ENCODE results near the gene AASDH. TPM values are rescaled to one million over a fixed set of nuclear protein-coding genes. Genes with fewer than 3 reads are reported as not detected.

The AASDH gene
- polyA plus RNA-seq, 1 of the 3 experiments (the other 2 are of a cell fraction) = 4.4 TPM

DNA sequence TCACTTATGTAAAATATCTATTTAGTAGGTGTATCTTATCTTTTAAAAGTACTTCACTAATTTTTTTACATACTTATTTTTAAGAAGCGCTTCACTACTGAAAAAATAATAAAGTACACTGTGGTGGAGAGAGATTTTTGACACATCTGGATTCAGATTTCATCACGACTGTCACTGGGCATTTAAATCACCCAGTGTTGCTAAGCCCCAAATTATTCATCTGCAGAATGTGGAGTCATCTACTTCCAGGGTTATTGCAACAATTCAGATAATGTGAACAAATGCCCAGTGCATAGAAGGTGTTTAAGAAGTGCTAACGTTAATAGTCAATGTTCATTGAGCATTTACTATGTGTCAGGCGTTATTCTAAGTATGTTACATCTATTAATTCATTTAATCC is 41.8 kb downstream of the AASDH start:
- H3K27ac ChIP-seq (ENCODE audit: low read depth in 2 of 2, low read length in 1 of 2) = no peak overlapping the region
- H3K27me3 ChIP-seq (ENCODE audit: insufficient read depth) = no peaks in the 10 kb centered on the region
- DNase-seq = no peak
- H3F3A ChIP-seq (replicated peaks; ENCODE audit: insufficient read depth) = peaks cover 6% of the 10 kb centered on the region
- H4K20me1 ChIP-seq (ENCODE audit: insufficient read depth) = no peaks in the 10 kb centered on the region
- no peak overlapping the region for H3K9ac ChIP-seq
- POLR2A ChIA-PET = no interaction called here
- no peak overlapping the region for H3K4me2 ChIP-seq
- TF ChIP-seq SMC3 (IDR thresholded peaks at IDR 0.05; ENCODE audit: low read depth, low read length) (no peak), POLR2AphosphoS5 (IDR thresholded peaks at IDR 0.05; ENCODE audit: low read depth, low read length) (no peak), TEAD4 (IDR thresholded peaks at IDR 0.05; ENCODE audit: borderline replicate concordance, insufficient read depth) (no peak), GATA2 (CRISPR knock-in tag; IDR thresholded peaks at IDR 0.05) (no peak), EZH2phosphoT487 (IDR thresholded peaks at IDR 0.05; ENCODE audit: borderline replicate concordance, low read depth) (no peak), ELF1 (IDR thresholded peaks at IDR 0.05) (no peak), MEF2A (IDR thresholded peaks at IDR 0.05; ENCODE audit: borderline replicate concordance, low read depth) (no peak), CHD2 (IDR thresholded peaks at IDR 0.05; ENCODE audit: low read length, partially characterized antibody) (no peak), TCF12 (IDR thresholded peaks at IDR 0.05) (no peak), FOXM1 (IDR thresholded peaks at IDR 0.05; ENCODE audit: low read depth) (no peak), SIN3A (IDR thresholded peaks at IDR 0.05; ENCODE audit: borderline replicate concordance, low read depth, low read length) (no peak)
- TF ChIP-seq, protein P1, sequence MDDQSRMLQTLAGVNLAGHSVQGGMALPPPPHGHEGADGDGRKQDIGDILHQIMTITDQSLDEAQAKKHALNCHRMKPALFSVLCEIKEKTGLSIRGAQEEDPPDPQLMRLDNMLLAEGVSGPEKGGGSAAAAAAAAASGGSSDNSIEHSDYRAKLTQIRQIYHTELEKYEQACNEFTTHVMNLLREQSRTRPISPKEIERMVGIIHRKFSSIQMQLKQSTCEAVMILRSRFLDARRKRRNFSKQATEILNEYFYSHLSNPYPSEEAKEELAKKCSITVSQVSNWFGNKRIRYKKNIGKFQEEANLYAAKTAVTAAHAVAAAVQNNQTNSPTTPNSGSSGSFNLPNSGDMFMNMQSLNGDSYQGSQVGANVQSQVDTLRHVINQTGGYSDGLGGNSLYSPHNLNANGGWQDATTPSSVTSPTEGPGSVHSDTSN (IDR thresholded peaks at IDR 0.05) = no peak
- TF ChIP-seq, protein P2, sequence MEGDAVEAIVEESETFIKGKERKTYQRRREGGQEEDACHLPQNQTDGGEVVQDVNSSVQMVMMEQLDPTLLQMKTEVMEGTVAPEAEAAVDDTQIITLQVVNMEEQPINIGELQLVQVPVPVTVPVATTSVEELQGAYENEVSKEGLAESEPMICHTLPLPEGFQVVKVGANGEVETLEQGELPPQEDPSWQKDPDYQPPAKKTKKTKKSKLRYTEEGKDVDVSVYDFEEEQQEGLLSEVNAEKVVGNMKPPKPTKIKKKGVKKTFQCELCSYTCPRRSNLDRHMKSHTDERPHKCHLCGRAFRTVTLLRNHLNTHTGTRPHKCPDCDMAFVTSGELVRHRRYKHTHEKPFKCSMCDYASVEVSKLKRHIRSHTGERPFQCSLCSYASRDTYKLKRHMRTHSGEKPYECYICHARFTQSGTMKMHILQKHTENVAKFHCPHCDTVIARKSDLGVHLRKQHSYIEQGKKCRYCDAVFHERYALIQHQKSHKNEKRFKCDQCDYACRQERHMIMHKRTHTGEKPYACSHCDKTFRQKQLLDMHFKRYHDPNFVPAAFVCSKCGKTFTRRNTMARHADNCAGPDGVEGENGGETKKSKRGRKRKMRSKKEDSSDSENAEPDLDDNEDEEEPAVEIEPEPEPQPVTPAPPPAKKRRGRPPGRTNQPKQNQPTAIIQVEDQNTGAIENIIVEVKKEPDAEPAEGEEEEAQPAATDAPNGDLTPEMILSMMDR (IDR thresholded peaks at IDR 0.05) = no peak
- TF ChIP-seq, protein P3, sequence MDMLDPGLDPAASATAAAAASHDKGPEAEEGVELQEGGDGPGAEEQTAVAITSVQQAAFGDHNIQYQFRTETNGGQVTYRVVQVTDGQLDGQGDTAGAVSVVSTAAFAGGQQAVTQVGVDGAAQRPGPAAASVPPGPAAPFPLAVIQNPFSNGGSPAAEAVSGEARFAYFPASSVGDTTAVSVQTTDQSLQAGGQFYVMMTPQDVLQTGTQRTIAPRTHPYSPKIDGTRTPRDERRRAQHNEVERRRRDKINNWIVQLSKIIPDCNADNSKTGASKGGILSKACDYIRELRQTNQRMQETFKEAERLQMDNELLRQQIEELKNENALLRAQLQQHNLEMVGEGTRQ (IDR thresholded peaks at IDR 0.05; ENCODE audit: borderline replicate concordance, low read depth, low read length) = no peak
- TF ChIP-seq, protein P4, sequence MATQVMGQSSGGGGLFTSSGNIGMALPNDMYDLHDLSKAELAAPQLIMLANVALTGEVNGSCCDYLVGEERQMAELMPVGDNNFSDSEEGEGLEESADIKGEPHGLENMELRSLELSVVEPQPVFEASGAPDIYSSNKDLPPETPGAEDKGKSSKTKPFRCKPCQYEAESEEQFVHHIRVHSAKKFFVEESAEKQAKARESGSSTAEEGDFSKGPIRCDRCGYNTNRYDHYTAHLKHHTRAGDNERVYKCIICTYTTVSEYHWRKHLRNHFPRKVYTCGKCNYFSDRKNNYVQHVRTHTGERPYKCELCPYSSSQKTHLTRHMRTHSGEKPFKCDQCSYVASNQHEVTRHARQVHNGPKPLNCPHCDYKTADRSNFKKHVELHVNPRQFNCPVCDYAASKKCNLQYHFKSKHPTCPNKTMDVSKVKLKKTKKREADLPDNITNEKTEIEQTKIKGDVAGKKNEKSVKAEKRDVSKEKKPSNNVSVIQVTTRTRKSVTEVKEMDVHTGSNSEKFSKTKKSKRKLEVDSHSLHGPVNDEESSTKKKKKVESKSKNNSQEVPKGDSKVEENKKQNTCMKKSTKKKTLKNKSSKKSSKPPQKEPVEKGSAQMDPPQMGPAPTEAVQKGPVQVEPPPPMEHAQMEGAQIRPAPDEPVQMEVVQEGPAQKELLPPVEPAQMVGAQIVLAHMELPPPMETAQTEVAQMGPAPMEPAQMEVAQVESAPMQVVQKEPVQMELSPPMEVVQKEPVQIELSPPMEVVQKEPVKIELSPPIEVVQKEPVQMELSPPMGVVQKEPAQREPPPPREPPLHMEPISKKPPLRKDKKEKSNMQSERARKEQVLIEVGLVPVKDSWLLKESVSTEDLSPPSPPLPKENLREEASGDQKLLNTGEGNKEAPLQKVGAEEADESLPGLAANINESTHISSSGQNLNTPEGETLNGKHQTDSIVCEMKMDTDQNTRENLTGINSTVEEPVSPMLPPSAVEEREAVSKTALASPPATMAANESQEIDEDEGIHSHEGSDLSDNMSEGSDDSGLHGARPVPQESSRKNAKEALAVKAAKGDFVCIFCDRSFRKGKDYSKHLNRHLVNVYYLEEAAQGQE (IDR thresholded peaks at IDR 0.05; ENCODE audit: low read depth, low read length) = no peak
- no peaks in the 10 kb centered on the region for H3K9me2 ChIP-seq
- CTCF ChIA-PET = no interaction called here
- no peaks in the 10 kb centered on the region for H3K79me2 ChIP-seq (ENCODE audit: insufficient read depth)
- H2AFZ ChIP-seq (ENCODE audit: low read depth) = no peak overlapping the region
- 88% methylated on average over 4 of the region's 4 CpGs for WGBS (ENCODE audit: low lambda C conversion rate)
- peaks cover 0 to 18% of the 10 kb centered on the region in 2 experiments for H3K36me3 ChIP-seq (replicated peaks in 1 of 2; ENCODE audit: control insufficient read depth in 1 of 2, insufficient read depth in 2 of 2, low read length in 1 of 2)
- no peaks in the 10 kb centered on the region for H3K9me3 ChIP-seq
- H3K4me3 ChIP-seq (ENCODE audit: low read depth in 2 of 2, low read length in 1 of 2) = no peak overlapping the region
- no peaks in the 10 kb centered on the region for H3K4me1 ChIP-seq (ENCODE audit: control insufficient read depth in 1 of 2, insufficient read depth in 2 of 2, low read depth in 1 of 2, low read length in 1 of 2)
